GM12892 (cell line): ENCODE measurements around the gene PDRG1.

Source experiments
- POLR2A ChIP-seq: IDR thresholded peaks from 2 replicates; pipeline ENCODE4 v1.6.1; 2011; ENCODE audit warnings: low read depth, low read length, control low read depth
- POLR2AphosphoS5 ChIP-seq: IDR thresholded peaks from 2 replicates; pipeline ENCODE4 v1.6.1; 2011; ENCODE audit warnings: low read depth, low read length, control low read depth

GRCh38 chr20:31927627-31928159 lies 24.2 kb downstream of the PDRG1 start:
- TF ChIP-seq POLR2A (no peak), POLR2AphosphoS5 (no peak)
